Effector CD4-positive, alpha-beta T cell (primary cell): ENCODE results near the gene MRTFB.

ENCODE experiments used
- DNase-seq: peaks from one replicate; pipeline ENCODE4 v3.0.0-alpha.2; 2020

The MRTFB gene

GRCh38 chr16:14069818-14070217 lies 1.3 kb upstream of the MRTFB start:
- DNase-seq = no peak

GRCh38 chr16:14070555-14070876 lies 603 bp upstream of the MRTFB start:
- DNase-seq = no peak

- DNase-seq = no peak
Measured at GRCh38 chr16:14071576-14072271, 605 bp downstream of the MRTFB start.

- no peak for DNase-seq
Measured at GRCh38 chr16:14072360-14072759, 1.2 kb downstream of the MRTFB start.

- no peak for DNase-seq
Measured at GRCh38 chr16:14074544-14074943, 3.4 kb downstream of the MRTFB start.

GRCh38 chr16:14077918-14078317 lies 6.8 kb downstream of the MRTFB start:
- no peak for DNase-seq

- DNase-seq = no peak
Measured at GRCh38 chr16:14086477-14086876, 15.4 kb downstream of the MRTFB start.

GRCh38 chr16:14087181-14087580 lies 16.1 kb downstream of the MRTFB start:
- DNase-seq = no peak

- DNase-seq = no peak
Measured at GRCh38 chr16:14087590-14088154, 16.6 kb downstream of the MRTFB start.

- DNase-seq = no peak
Measured at GRCh38 chr16:14088155-14088753, 17.1 kb downstream of the MRTFB start.

GRCh38 chr16:14089283-14089823 lies 18.2 kb downstream of the MRTFB start:
- no peak for DNase-seq

GRCh38 chr16:14092561-14092960 lies 21.4 kb downstream of the MRTFB start:
- DNase-seq = no peak

- DNase-seq = no peak
Measured at GRCh38 chr16:14095883-14096551, 24.9 kb downstream of the MRTFB start.

- DNase-seq = no peak
Measured at GRCh38 chr16:14097182-14097959, 26.3 kb downstream of the MRTFB start.

GRCh38 chr16:14098081-14098480 lies 27.0 kb downstream of the MRTFB start:
- no peak for DNase-seq

- DNase-seq = no peak
Measured at GRCh38 chr16:14100825-14101224, 29.7 kb downstream of the MRTFB start.

GRCh38 chr16:14101415-14101814 lies 30.3 kb downstream of the MRTFB start:
- no peak for DNase-seq

GRCh38 chr16:14102925-14103720 lies 32.0 kb downstream of the MRTFB start:
- DNase-seq = no peak

- DNase-seq = no peak
Measured at GRCh38 chr16:14104066-14104465, 32.9 kb downstream of the MRTFB start.

GRCh38 chr16:14105760-14106375 lies 34.7 kb downstream of the MRTFB start:
- DNase-seq = no peak

- no peak for DNase-seq
Measured at GRCh38 chr16:14106457-14106856, 35.3 kb downstream of the MRTFB start.

- no peak for DNase-seq
Measured at GRCh38 chr16:14106961-14107360, 35.8 kb downstream of the MRTFB start.
